Measurements from ENCODE around the gene VSTM2L.

Gene VSTM2L

DNA sequence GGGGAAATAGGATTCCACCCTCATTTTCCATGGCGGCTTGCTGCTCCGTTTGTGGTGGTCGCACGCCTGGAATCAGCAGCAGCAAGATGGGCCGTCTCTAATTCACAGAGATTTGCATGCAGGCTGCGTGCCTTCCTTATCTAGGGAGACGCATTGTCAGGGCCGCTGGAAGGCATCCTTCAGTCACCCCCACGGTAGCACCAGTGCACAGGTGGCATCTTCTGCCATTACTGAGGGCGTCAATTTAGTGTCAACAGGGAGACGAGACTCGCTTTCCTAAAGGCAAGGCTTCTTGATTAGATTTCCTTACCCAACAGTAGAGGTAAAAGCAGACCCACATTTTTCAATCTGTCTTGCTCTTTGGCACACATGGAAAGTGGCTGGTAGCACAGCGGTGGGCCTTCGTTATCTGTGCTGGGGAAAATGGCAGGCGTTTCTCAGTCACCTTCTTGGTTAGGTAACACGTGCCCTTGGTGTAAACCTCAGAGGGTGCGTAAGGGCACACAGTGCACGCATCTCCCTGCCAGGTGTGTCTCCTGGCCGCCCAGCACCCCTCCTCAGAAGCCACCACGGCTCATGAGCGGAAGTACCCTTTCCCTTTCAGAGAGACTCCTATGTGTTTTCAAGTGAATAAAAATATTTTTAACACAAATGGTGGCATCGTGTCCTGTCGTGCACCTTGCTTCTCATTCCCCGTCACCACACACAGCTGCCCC, 27.3 kb upstream of the VSTM2L start:
- TF ChIP-seq, protein P1, sequence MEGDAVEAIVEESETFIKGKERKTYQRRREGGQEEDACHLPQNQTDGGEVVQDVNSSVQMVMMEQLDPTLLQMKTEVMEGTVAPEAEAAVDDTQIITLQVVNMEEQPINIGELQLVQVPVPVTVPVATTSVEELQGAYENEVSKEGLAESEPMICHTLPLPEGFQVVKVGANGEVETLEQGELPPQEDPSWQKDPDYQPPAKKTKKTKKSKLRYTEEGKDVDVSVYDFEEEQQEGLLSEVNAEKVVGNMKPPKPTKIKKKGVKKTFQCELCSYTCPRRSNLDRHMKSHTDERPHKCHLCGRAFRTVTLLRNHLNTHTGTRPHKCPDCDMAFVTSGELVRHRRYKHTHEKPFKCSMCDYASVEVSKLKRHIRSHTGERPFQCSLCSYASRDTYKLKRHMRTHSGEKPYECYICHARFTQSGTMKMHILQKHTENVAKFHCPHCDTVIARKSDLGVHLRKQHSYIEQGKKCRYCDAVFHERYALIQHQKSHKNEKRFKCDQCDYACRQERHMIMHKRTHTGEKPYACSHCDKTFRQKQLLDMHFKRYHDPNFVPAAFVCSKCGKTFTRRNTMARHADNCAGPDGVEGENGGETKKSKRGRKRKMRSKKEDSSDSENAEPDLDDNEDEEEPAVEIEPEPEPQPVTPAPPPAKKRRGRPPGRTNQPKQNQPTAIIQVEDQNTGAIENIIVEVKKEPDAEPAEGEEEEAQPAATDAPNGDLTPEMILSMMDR (IDR thresholded peaks at IDR 0.05; ENCODE audit: low read depth, low read length, missing control alignments): no peak
- in situ Hi-C loops (cut with HindIII; ENCODE audit: low pct_ligation_motif_present, low sequenced_read_pairs): no loop called here
- Histone ChIP-seq H3K27me3 (replicated peaks) (no peaks in the 10 kb centered on the region), H3K36me3 (replicated peaks) (no peaks in the 10 kb centered on the region), H3K4me3 (ENCODE audit: low read depth, low read length) (no peak overlapping the region), H3K27ac (no peak overlapping the region)
- no peak for DNase-seq

GRCh38 chr20:37876863-37877262, 26.1 kb upstream of the VSTM2L start:
- Histone ChIP-seq H3K27ac (no peak overlapping the region), H3K36me3 (replicated peaks) (no peaks in the 10 kb centered on the region), H3K4me3 (ENCODE audit: low read depth, low read length) (no peak overlapping the region), H3K27me3 (replicated peaks) (no peaks in the 10 kb centered on the region)
- no peak for DNase-seq
- in situ Hi-C loops (cut with HindIII; ENCODE audit: low pct_ligation_motif_present, low sequenced_read_pairs): no loop called here
- TF ChIP-seq, protein P1 (IDR thresholded peaks at IDR 0.05; ENCODE audit: low read depth, low read length, missing control alignments): no peak

DNA sequence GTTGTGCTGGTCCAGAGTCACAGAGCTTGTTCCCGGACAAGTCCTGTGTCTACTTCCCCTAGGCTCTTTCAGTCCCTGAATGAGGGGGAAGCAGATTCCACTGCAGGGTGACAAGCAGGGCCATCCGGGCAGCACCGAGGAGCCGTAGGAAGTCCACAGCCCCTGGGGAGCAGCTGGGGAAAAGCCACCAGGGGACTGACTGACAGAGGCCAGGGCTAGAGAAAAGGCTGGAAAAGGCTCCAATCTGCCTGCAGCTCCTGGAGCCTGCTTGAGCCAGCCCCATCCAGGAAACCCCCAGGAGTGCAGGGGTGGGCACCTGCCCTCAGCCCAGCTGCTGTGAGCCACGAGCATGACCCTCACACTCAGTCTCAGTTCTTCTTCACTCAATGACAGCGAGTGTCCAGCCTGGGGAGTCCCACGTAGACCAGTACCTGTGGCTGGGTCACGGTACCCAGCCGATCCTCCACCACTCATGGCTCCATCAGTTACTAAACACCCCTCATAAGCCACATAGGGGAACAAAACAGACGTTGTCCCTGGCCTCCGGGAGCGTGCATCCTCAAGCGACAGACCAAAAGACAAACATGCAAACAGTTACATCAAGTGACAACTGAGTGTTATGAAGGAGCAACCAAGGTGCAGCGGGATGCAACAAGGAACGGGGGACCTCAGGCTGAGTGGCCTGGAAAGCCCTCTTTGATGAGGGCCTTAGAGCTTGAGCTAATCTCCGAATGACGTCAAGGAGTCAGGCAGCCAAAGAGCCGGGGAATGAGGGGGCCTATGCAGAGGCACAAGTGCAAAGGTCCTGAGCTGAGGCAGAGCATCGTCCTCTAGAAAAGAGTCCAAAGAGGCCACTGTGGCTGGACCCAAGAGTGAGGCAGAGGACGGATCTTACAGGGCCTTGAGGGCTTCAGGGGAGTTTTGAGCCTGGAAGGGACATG, 24.8 kb upstream of the VSTM2L start:
- Histone ChIP-seq H3K27me3 (replicated peaks) (no peaks in the 10 kb centered on the region), H3K27ac (no peak overlapping the region), H3K4me3 (ENCODE audit: low read depth, low read length) (no peak overlapping the region), H3K36me3 (replicated peaks) (no peaks in the 10 kb centered on the region)
- TF ChIP-seq, protein P1 (IDR thresholded peaks at IDR 0.05; ENCODE audit: low read depth, low read length, missing control alignments): no peak
- in situ Hi-C loops (cut with HindIII; ENCODE audit: low pct_ligation_motif_present, low sequenced_read_pairs): no loop called here
- DNase-seq: no peak

DNA sequence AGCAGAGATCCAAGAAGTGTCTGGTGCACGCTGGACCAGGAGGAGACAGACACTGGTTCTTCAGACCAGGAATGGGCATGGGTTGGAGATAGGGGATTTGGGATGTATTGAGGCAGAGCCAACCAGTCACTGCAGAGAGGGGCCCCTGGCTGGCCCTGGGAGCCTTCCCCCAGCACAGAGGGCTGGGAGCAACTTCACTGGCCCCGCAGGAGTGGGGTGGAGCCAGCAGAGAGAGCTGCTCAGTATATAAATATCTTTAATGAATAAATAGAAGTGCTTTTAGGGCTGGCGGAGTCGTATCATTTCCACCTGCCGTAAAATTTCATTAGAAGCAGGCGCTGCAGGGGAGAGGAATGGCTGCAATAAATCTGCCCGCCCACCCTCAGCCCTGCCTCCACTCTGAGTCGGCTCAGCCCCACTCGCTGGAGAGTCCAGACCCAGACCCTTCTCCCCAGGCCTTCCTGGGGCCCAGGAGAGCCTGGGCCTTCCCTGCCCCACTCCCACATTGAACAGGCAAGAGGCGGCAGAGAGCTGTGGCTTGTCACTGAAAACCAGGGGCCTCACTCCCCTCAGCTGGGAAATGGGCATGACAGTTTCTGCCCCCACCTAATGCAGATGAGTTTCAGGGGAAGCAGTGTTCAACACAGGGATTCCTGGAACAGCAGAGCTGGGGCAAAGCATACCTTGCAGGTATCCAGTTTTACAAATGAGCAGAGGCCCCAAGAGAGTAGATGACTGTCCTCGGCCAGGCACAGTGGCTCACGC, 23.9 kb upstream of the VSTM2L start:
- TF ChIP-seq, protein P1 (IDR thresholded peaks at IDR 0.05; ENCODE audit: low read depth, low read length, missing control alignments): no peak
- DNase-seq: no peak
- H3K27me3 ChIP-seq (replicated peaks): no peaks in the 10 kb centered on the region
- in situ Hi-C loops (cut with HindIII; ENCODE audit: low pct_ligation_motif_present, low sequenced_read_pairs): no loop called here
- no peaks in the 10 kb centered on the region for H3K36me3 ChIP-seq (replicated peaks)
- H3K27ac ChIP-seq: no peak overlapping the region
- H3K4me3 ChIP-seq (ENCODE audit: low read depth, low read length): no peak overlapping the region

DNA sequence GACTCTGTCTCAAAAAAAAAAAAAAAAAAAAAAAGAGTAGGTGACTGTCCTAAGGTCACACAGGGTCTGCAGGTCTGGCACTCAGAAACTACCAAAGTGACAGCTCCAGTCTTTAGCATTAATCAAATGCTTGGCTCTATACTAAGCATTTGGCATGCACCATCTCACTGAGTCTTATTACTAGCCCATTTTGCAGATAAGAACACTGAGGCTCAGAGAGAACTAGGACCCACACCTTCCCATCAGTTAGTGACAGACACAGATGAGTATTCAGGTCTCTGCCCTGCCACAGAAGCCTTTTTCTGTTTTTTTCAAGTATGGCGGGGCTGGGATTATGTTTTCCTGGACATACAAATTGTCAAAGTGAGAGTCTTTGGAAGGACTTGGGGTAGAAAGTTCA, 23.1 kb upstream of the VSTM2L start:
- Histone ChIP-seq H3K36me3 (replicated peaks) (no peaks in the 10 kb centered on the region), H3K27me3 (replicated peaks) (no peaks in the 10 kb centered on the region), H3K4me3 (ENCODE audit: low read depth, low read length) (no peak overlapping the region), H3K27ac (no peak overlapping the region)
- DNase-seq: no peak
- TF ChIP-seq, protein P1 (IDR thresholded peaks at IDR 0.05; ENCODE audit: low read depth, low read length, missing control alignments): no peak
- in situ Hi-C loops (cut with HindIII; ENCODE audit: low pct_ligation_motif_present, low sequenced_read_pairs): no loop called here
